Renal cortex interstitium (tissue), 11 donors: Measurements from ENCODE around the gene ROBO1. TPM values are rescaled to one million over a fixed set of nuclear protein-coding genes. Genes with fewer than 3 reads are reported as not detected.

Experiments used
- DNase-seq, 11 donors: peaks; one replicate each; pipeline ENCODE4 v3.0.0-alpha.2; 2013; ENCODE audit warnings: low read depth in 9 of 11, low spot score in 4 of 11; ENCODE audit errors: extremely low read depth in 1 of 11
- polyA plus RNA-seq, 3 donors: library from polyadenylated mRNA; unstranded; fragments of 120-200 nt; gene quantifications; one replicate each; pipeline ENCODE4 v1.2.1, GENCODE V29; 2013; ENCODE audit not compliant: insufficient read length in 3 of 3

The ROBO1 gene
- polyA plus RNA-seq, 3 donors = 106 to 124 (median 118) TPM

DNA sequence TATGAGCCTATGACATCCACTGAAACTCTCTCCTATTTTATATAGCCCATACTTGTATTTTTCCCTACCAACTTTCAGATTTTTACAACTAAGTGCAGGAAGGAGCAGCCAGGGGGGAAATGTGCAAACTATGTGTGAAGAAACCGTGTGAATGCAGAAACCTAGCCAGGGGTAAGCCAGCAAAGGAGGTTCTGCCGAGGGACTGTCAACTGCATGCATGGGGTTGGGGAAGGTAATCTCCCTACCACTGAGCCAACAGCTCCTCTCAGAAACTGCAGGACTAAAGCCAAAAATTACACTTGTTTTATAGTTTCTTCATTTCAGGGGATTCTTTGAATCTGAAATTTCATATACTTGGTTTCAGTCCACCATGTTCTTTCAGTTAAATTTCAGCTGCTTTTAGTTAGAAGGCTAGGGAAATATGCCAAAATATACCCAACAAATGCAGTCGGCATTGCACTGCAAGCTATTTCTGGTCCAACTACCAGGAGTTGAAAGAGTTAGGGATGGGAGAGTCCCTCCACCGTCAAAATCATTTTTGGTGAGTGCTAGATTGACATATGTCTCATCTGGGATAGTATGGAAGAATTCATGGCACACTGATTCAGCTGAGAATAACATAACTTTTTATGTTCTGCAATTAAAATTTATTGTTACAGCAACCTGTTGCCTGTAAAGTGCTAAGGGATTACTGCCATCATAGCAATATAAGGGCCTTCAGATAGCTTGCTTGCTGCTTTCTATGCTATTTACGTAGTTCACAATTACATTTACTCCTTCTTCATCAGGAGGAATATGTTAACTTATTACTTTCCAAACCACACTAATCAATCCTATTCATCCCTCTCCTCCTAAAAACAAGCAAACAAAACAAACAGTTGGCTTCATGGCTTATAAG lies 904.2 kb downstream of the ROBO1 start:
- no peak for DNase-seq

DNA sequence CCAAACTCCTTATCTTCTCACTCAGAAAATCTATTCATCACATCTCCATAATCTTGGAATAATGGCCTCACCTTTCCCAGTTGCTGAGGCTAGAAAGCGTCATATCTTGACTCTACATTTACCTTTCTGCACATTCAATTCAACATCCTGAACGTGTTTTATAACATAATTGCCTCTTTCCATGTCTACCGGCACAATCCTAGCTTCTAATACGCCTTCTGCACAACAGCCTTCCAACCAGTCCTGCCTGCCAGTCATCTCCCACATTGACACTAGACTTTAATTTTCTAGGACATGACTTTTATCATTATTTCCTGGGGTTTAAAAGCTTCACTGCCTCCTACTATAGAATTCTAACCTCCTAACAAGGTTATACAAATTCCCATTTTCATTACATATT lies 906.6 kb downstream of the ROBO1 start:
- DNase-seq = no peak

DNA sequence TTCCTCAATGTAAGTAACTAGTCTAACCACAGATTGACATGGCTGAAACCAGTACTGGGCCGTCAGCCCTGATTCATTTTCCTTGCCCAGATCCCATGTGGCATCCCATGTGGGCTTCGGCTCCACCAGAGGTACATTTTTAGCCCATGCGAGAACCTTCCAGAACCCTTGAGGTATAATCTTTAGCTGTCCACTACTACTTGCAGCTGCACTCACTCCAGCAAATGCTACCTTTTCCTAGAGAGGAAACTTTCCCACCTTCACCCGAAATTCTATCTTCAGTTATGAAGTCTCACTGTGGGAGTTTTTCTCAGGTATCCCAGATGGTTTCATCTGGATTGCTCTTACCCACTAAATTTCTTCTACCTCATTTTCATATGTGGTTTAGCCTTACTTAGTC lies 907.2 kb downstream of the ROBO1 start:
- no peak for DNase-seq

DNA sequence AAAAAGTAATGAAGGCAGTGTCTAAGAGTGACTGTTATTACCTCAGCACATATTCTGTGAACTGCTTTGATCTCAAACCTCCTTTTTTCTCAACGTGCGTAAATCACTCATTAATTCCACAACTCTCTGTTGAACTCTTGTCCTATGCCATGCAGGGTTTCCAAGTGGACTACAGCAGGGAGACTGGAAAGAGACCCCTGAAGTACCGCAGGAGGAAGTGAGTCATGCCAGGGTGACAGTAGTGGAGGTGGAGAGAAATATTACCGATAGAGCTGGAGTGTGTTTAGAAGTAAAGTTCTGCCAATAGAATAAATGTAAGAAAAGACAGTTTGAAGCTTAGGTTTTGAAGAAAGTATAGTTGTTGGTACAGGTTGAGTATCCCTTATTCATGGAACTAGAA lies 908.9 kb downstream of the ROBO1 start:
- DNase-seq = no peak

DNA sequence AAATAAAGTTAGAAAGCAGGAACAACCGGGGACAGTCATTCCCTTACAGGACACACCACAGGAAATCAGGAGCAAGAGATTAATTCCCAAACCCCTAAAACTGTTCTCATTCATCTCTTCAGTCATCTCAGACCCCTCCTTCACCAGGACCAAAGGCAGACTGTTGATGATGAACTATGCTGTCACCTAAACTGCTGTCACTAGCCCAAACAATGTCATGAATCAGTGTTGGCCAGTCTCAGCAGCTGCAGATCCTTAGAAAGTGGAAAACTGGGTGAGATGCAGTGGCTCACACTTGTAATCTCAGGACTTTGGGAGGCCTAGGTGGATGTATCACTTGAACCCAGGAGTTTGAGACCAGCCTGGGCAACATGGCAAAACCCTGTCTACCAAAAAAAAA lies 909.6 kb downstream of the ROBO1 start:
- no peak for DNase-seq

DNA sequence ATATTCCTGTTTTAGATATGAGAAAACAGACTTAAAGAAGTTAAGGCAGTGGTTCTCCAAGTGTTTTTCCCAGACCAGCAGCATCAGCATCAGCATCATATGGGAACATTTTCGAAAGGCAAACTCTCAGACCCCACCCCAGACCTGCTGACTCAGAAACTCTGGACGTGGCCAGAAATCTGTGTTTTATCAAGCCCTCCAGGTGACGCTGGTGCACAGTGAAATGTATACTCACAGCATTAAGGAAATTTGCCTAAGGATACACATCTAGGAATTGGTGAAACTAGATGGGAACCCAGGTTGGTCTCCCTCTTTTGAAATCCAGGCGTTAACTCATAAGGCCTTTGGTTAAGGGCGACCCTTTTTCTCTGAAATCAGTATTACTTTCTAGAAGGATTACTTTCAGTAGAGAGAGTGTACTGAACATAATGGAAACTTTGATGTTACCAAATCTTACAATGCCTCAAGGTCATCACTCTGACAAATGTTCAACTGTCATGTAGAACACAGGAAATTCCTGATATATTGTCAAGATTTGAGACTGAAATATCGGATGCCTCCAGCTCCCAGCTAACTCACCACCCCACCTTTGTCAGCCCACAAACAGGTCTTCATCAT lies 910.2 kb downstream of the ROBO1 start:
- no peak for DNase-seq

DNA sequence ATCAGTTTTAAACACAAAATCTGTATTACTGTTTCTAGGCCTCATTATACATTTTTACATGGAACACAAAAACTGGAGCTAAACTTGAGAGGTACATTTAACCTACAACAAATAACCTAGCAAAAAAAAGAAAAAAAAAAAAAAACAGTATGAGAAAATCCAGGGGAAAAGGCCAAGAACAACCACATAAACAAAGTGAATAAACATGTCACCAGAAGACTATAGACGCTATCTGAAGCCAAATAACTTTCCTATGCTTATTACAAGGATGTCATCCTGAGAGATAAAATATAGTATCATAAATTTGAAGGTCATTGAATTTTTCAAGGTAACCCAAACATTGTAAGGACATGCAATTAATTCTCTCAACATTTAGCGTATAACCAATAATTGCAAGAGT lies 911.6 kb downstream of the ROBO1 start:
- no peak for DNase-seq

DNA sequence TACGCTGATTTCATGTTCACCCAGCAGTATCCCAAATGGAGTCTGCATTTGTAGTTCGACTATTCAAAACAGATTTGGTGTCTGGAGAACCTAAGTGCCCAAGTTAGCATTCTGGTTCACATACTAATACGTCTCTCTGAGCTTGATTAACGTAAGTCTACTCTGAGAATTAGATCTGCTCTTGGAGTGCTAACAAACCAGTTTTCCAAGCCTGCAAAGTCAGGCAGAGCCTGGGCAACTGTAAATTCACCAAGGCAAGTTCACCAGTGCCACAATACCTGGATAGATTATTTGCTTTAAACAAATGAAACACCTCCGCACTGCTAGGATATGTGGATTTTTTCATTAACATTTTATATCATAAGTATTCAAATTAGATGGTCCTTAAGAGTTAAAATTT lies 912.6 kb downstream of the ROBO1 start:
- no peak for DNase-seq

DNA sequence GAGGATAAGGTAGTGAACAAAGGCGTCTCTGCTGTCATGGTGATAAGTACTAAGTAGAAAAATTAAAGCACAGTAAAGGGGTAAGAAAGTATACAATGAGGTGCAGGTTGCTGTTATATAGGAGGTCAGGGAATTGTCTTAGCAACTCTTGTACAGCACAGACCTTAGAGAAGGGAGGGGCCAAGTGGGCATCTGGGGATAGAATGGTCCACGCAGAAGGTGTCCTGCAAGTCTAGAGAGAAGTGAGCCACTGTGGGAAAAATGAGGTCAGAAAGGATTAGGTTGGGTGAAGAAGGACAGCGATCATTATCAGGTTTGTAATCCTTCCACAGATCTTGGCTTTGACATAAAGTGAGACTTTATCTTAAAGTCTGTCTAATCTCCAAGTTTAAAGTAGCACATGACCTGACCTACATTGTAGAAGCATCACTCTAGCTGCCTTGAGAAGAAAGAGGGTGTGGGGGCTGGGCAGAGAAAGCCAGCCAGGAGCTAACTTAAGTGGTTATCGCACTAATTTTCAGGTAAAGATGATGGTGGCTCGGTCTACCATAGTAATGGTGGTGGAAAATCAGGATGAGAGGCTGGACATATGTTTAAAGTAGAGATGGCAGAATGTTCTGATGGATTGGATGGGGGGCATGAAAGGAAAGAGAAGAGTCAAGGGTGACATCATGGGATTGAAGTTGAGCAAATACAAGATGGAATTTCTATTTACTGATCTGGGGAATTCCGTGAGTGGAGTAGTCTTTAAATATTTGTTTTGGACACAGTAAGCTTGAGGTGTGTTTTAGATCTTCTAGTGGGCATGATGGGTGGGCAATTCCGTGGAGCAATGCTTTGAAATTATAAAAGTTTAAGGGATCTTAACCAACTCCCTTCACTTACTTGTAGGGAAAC lies 919.2 kb downstream of the ROBO1 start:
- no peak for DNase-seq

DNA sequence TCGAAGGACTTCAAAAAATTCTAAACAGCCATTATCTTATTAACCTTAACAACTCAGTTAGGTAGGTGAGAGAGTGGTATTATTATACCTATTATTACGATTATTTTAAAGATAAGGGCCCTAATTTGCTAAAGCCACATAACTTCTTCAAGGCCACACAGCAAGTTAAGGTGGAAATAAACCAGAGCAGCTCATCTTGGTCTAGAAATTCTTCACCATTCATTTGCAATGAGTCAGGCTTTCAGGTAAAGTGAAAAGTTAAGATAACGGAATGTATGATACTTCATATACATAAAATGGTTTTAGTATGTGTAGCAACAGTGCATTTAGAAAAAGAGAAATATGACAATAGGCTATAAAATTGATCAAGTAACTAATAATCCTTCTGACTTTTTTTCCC lies 920.2 kb downstream of the ROBO1 start:
- no peak for DNase-seq

DNA sequence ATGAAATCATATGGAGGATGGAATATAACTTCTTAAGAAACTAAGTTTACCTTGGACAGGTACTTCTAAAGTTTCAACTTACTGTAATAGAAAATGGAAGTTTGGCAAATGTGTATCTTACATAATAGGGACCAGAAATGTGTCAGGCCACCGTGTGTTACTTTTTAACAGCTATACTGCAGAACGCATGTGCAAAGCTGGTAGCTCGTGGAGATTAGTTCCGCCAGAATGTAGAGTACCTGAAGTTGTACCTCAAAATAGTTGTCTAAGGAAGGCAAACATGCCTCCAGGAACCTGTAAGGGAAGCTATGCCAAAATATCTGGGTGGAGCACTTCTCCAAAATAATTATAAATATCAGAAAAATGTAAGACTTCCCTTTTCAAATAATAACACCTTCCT lies 920.6 kb downstream of the ROBO1 start:
- DNase-seq = no peak

DNA sequence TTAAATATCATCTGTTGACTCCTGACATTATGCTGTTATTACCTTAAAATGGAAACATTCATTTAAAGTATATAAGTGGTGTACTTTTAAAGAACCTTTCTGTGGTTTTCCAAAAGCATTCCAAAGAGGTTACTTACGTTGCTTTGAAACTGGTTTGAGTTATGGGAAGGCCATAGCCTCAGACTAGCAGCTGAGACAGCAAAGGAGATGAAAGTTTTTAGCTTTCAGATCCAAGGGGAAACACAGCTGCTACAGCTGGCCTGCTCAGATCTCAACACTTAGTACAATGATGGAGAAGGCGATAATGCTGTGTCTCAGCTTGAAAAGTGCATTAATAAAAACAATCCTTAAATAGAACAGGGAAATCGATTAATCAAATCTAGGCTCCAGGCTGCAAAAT lies 921.1 kb downstream of the ROBO1 start:
- DNase-seq = peak in 5 of 11 donors; percentile 39 to 56 (median 45)

DNA sequence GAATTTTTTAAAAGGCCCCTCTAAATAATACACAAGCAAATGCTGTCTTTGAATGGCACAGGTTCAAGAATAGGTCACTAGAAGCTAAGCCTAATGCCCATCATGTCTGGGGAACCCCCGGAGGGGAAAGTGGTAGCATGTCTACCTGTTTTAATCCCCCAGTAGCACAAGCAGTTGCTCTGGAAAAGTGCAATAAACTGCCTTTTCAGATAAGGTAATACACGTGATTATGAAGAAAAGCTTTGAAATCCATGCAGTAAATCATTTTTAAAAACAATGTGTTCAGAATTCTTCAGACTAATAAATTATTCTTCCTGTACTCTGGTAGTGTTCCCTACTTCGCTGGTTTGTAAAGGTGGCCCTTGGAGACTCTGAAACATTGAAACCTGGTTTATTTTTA lies 922.2 kb downstream of the ROBO1 start:
- no peak for DNase-seq

DNA sequence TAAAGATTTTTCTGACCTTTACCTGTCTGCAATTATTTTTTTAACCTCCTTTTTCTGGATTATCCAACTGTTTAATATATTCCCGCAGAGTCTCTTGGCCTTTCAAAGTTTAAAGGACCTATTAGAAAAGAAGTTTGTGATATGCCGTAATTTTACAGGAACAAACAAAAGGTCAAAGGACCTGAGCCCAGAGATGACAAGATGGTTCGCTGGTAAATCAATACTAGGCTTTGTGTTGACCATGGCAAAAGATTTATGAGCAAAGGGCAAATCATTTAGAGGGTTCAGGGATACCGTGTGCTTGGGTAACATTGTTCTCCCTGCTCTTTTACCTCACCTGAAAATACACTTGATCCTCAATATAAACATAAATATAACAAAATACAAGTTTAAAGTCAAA lies 923.5 kb downstream of the ROBO1 start:
- no peak for DNase-seq

DNA sequence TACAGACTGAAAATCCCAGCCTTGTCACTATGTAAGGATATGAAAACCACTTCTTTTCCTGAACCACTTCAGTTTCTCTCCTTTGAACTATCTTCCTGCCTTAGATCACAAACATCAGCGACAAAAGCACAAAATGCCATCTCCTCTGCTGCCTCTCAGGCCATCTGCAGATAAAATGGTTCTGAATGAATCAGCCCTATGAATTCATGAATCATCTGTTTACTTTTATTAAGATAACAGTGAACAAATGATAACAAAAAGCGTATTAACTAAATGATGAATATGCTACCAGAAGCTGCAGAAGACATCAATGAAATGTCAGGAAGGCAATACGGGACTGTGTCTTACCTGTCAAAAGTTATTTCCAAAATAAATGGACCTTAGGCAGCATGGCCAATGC lies 928.1 kb downstream of the ROBO1 start:
- DNase-seq = no peak

DNA sequence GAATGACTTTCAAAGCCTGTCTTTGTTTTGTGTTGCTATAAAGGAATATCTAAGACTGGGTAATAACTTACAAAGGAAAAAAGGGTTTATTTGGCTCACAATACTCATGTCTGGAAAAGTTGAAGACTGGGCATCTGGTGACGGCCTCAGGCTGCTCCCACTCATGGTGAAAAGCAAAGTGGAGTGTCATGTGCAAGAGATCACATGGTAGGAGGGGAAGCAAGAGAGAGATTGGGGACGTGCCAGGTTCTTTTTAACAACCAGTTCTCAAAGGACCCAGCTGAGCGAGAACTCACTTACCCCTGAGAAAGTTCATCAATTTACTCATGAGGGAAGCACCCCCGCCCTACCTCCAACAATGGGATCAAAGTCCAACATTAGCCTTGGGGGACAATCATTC lies 929.4 kb downstream of the ROBO1 start:
- DNase-seq = no peak

DNA sequence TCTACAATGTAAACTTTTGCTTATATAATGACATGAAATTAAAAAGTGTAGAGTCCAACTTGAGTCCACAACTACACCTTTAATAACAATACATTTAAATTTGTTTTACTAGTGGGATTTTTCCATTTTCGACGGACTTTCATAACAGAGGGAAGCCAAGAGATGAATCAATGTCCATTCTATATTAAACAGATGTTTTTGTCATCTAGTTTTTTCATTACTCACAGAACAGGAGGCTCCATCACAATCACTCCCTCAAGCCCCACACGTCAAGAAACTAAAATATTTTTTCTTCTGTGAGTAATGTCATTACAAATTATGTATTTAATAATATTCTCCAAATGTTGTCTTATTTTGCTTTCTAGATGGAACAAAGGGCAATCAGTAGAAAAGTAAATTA lies 932.9 kb downstream of the ROBO1 start:
- DNase-seq = no peak

DNA sequence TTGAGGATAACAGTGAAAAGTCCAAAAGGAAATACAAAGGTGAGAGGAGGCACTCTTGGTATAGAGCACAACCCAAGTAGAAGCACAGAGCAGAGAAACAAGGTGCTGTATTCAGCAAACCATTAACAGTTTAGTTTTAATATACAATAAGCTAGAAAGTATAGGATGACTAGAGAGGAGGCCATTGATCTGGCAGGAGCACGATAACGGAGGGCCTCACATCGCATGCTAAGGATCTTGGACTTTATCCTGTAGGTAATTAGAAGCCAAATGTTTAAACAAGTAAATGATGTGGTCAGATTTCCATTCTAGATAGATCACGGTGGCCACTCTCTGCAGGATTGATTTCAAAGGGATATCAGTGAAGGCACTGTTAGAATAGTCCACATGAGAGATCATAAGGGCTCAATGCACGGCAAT lies 935.0 kb downstream of the ROBO1 start:
- no peak for DNase-seq

DNA sequence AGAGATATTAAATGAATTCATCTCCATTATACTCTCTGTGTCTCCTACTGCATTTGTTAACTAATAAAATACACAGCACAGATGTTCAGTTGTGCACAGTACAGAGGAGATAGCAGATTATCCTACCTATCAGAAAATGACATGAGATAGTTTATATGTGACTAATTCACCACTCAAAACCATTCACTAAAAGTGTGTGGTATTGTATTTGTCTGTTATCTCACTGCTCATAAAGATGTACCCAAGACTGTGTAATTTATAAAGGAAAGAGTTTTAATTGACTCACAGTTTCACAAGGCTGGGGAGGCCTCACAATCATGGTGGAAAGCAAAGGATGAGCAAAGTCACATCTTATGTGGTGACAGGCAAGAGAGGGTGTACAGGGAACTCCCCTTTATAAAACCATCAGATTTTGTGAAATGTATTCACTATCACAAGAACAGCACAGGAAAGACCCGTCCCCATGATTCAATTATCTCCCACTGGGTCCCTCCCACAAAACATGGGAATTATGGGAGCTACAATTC lies 936.3 kb downstream of the ROBO1 start:
- DNase-seq = no peak

DNA sequence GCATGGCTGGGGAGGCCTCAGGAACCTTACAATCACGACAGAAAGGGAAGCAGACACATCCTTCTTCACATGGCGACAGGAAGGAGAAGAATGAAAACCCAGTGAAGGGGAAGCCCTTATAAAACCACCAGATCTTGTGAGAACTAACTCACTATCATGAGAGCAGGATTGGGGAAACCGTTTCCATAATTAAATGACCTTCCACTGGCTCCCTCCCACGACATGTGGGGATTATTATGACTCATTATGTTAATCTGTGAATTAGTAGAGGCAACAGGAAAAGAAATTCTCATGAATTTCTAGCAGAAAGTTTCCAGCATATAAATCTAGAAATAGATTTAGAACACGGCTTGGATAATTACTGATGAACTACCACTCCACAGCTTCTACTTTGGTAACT lies 937.3 kb downstream of the ROBO1 start:
- no peak for DNase-seq
